GM12878 (cell line): Measurements from ENCODE around the gene UTP3. TPM values are rescaled to one million over a fixed set of nuclear protein-coding genes. Genes with fewer than 3 reads are reported as not detected.

Experiments used
- CBX5 ChIP-seq: sonication (generic); IDR thresholded peaks from 2 replicates; pipeline ENCODE4 v1.6.1; 2016; ENCODE audit warnings: low read depth, moderate library complexity, mild to moderate bottlenecking, inconsistent platforms
- CREB1 ChIP-seq: IDR thresholded peaks from 2 replicates; pipeline ENCODE4 v1.6.1; 2012; ENCODE audit warnings: low read depth, mild to moderate bottlenecking, inconsistent platforms
- EP300 ChIP-seq, 2 experiments: fragments of 150-350 bp in 1 of 2; IDR thresholded peaks; 2 replicates each; pipeline ENCODE4 v1.6.1; 2011 to 2012; ENCODE audit warnings: low read depth in 2 of 2, low read length in 2 of 2, borderline replicate concordance in 1 of 2, improper control_type of control experiment in 1 of 2, inconsistent platforms in 1 of 2; ENCODE audit not compliant: control insufficient read depth in 1 of 2
- GABPA ChIP-seq: IDR thresholded peaks from 2 replicates; pipeline ENCODE4 v1.6.1; 2014; ENCODE audit warnings: antibody characterized with exemption, low read depth, mild to moderate bottlenecking, inconsistent platforms
- GATAD2B ChIP-seq: fragments of 450-650 bp; conservative IDR thresholded peaks from 2 replicates; pipeline ENCODE4 v1.6.1; 2017; ENCODE audit warnings: low read depth, mild to moderate bottlenecking, moderate library complexity
- HDAC6 ChIP-seq: fragments of 200-600 bp; sonication (generic); IDR thresholded peaks from one replicate; pipeline ENCODE4 v1.8.0; 2017; ENCODE audit warnings: antibody characterized with exemption; ENCODE audit not compliant: unreplicated experiment
- IKZF2 ChIP-seq, 2 experiments: fragments of 450-650 bp; IDR thresholded peaks; 2 replicates each; pipeline ENCODE4 v1.6.1; 2017; ENCODE audit warnings: mild to moderate bottlenecking in 2 of 2, moderate library complexity in 2 of 2
- MTA3 ChIP-seq: IDR thresholded peaks from 2 replicates; pipeline ENCODE4 v1.6.1; 2012; ENCODE audit warnings: low read length, inconsistent platforms, borderline replicate concordance
- NBN ChIP-seq: fragments of 450-650 bp; IDR thresholded peaks from 2 replicates; pipeline ENCODE4 v1.6.1; 2016
- PAX5 ChIP-seq: IDR thresholded peaks from 2 replicates; pipeline ENCODE4 v1.6.1; 2011; ENCODE audit warnings: low read depth, low read length, borderline replicate concordance
- POLR2AphosphoS5 ChIP-seq: IDR thresholded peaks from 2 replicates; pipeline ENCODE4 v1.6.1; 2011; ENCODE audit warnings: mild to moderate bottlenecking, low read length, inconsistent platforms
- RELA ChIP-seq: fragments of 450-650 bp; IDR thresholded peaks from 2 replicates; pipeline ENCODE4 v1.8.0; 2014; ENCODE audit warnings: borderline replicate concordance; ENCODE audit not compliant: partially characterized antibody
- RUNX3 ChIP-seq: IDR thresholded peaks from 2 replicates; pipeline ENCODE4 v1.6.1; 2012; ENCODE audit warnings: low read length, inconsistent platforms
- SMAD5 ChIP-seq: IDR thresholded peaks from 2 replicates; pipeline ENCODE4 v1.6.1; 2016; ENCODE audit warnings: antibody characterized with exemption, low read depth
- SMC3 ChIP-seq: IDR thresholded peaks from 2 replicates; pipeline ENCODE4 v1.6.1; 2011; ENCODE audit warnings: low read length, improper control_type of control experiment, borderline replicate concordance
- STAT1 ChIP-seq: fragments of 450-650 bp; conservative IDR thresholded peaks from 2 replicates; pipeline ENCODE4 v1.6.1; 2014; ENCODE audit warnings: antibody characterized with exemption, mild to moderate bottlenecking
- SUPT20H ChIP-seq: IDR thresholded peaks from 2 replicates; pipeline ENCODE4 v1.6.1; 2011; ENCODE audit warnings: low read depth, mild to moderate bottlenecking, low read length, moderate library complexity, borderline replicate concordance; ENCODE audit not compliant: control insufficient read depth
- YBX1 ChIP-seq: fragments of 450-650 bp; IDR thresholded peaks from 2 replicates; pipeline ENCODE4 v1.6.1; 2016; ENCODE audit warnings: antibody characterized with exemption
- ZBED1 ChIP-seq: IDR thresholded peaks from 2 replicates; pipeline ENCODE4 v1.6.1; 2016; ENCODE audit warnings: borderline replicate concordance
- polyA plus RNA-seq, 11 experiments: library from polyadenylated mRNA; depleted of rRNA in 4 of 11; unstranded in 6 of 11; stranded (reverse) in 5 of 11; fragments of >200 nt; fragmentation: Nextera tagmentation in 4 of 11; fragmentation: Illumina TruSeq in 1 of 11; extraction: Ambion mirVana in 4 of 11; extraction: Trizol in 1 of 11; gene quantifications; 1 replicate in 1 of 11; 2 replicates in 10 of 11; pipeline versions ENCODE4 v1.2.1 to v1.2.3, GENCODE V29; 2011 to 2016; ENCODE audit warnings: inconsistent platforms in 2 of 11, missing spikeins in 2 of 11, low read depth in 1 of 11
- total RNA-seq, 4 experiments: library from RNA; depleted of rRNA in 3 of 4; stranded (reverse); fragments of >200 nt in 3 of 4; fragmentation: Illumina TruSeq in 1 of 4; extraction: Trizol in 1 of 4; gene quantifications; 2 replicates each; pipeline versions ENCODE4 v1.2.1 to v1.2.3, GENCODE V29; 2013 to 2021
- TF ChIP-seq, protein P1 (sequence below): IDR thresholded peaks from 2 replicates; pipeline ENCODE4 v1.6.1; 2011; ENCODE audit warnings: borderline replicate concordance, low read depth, mild to moderate bottlenecking, moderate library complexity, mixed read lengths, low read length; ENCODE audit not compliant: insufficient read depth; ENCODE audit errors: extremely low read length
- TF ChIP-seq, protein P2 (sequence below): fragments of 450-650 bp; IDR thresholded peaks from 2 replicates; pipeline ENCODE4 v1.6.1; 2017; ENCODE audit warnings: low read depth, mild to moderate bottlenecking, moderate library complexity
- TF ChIP-seq, protein P3 (sequence below): IDR thresholded peaks from 2 replicates; pipeline ENCODE4 v1.6.1; 2012; ENCODE audit warnings: low read length, inconsistent platforms
- TF ChIP-seq, protein P4 (sequence below): fragments of 450-650 bp; IDR thresholded peaks from 2 replicates; pipeline ENCODE4 v1.6.1; 2016; ENCODE audit warnings: mild to moderate bottlenecking, moderate library complexity, borderline replicate concordance

Gene UTP3
- total and polyA plus RNA-seq, 10 of the 15 experiments (the other 5 are each of a cell fraction or from before 2014, with no cell fraction given) = 15.8 to 60.7 (median 22.5) TPM

DNA sequence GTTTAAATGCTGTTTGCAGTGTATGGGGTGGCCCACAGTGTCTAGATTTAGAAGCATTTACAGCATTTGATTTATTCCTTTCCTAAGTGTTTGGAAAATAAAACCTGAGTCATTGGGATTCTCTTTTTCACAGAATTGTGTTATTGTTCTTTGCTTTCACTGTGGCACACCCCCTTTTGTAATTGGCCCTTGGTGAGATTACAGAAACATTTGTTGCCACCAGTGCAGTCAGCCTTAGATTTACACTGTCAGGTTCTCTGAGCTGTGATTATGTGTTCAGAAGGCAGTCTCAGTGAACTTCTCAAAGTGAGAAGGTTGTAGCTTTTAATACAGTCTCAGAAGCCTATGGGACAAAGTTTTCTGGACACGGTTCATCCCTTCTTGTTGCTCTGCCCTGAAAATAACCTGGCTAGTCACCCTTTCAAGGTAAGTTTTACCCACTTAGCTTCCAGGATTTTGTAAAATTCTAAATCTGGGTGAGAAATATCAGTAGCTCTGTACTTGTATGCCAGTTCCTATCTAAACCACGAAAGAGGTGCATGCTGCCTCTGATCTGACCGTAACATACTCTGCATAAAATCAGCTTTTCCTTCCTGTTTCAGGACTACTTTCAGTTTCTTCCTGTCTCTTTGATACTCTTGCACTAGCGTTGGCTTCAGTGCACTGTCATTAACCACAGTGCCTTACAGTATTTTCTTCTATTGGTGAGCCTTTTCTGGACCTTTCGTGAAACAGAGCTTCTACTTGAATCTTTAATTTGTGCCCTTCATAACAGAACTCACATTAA, 46.0 kb downstream of the UTP3 start (continued):
- TF ChIP-seq, protein P1, sequence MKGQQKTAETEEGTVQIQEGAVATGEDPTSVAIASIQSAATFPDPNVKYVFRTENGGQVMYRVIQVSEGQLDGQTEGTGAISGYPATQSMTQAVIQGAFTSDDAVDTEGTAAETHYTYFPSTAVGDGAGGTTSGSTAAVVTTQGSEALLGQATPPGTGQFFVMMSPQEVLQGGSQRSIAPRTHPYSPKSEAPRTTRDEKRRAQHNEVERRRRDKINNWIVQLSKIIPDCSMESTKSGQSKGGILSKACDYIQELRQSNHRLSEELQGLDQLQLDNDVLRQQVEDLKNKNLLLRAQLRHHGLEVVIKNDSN = no peak
- TF ChIP-seq, protein P2, sequence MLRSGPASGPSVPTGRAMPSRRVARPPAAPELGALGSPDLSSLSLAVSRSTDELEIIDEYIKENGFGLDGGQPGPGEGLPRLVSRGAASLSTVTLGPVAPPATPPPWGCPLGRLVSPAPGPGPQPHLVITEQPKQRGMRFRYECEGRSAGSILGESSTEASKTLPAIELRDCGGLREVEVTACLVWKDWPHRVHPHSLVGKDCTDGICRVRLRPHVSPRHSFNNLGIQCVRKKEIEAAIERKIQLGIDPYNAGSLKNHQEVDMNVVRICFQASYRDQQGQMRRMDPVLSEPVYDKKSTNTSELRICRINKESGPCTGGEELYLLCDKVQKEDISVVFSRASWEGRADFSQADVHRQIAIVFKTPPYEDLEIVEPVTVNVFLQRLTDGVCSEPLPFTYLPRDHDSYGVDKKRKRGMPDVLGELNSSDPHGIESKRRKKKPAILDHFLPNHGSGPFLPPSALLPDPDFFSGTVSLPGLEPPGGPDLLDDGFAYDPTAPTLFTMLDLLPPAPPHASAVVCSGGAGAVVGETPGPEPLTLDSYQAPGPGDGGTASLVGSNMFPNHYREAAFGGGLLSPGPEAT = no peak
- TF ChIP-seq, protein P3, sequence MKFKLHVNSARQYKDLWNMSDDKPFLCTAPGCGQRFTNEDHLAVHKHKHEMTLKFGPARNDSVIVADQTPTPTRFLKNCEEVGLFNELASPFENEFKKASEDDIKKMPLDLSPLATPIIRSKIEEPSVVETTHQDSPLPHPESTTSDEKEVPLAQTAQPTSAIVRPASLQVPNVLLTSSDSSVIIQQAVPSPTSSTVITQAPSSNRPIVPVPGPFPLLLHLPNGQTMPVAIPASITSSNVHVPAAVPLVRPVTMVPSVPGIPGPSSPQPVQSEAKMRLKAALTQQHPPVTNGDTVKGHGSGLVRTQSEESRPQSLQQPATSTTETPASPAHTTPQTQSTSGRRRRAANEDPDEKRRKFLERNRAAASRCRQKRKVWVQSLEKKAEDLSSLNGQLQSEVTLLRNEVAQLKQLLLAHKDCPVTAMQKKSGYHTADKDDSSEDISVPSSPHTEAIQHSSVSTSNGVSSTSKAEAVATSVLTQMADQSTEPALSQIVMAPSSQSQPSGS = 0 out of 2 replicates have a peak, but pooled peaks have one; percentile 50
- TF ChIP-seq POLR2AphosphoS5 = no peak
- TF ChIP-seq SMAD5 = no peak
- no peak for TF ChIP-seq SUPT20H
- TF ChIP-seq RELA = no peak
- TF ChIP-seq NBN = peak; percentile 48; the same call in 1 of the 2 replicates
- TF ChIP-seq PAX5 = peak; percentile 38; the same call in 1 of the 2 replicates
- no peak for TF ChIP-seq HDAC6
- peak; percentile 94 for TF ChIP-seq RUNX3
- TF ChIP-seq ZBED1 = no peak; the same call in 1 of the 2 replicates
- TF ChIP-seq MTA3 = peak; percentile 84; the same call in 1 of the 2 replicates
- no peak for TF ChIP-seq YBX1
- TF ChIP-seq SMC3 = no peak
- no peak for TF ChIP-seq CBX5
- 0 out of 4 replicates have a peak, but pooled peaks have one; percentile 1 to 14 for TF ChIP-seq EP300 (IDR thresholded peaks at IDR 0.05; ENCODE audit: borderline replicate concordance in 1 of 2, control insufficient read depth in 1 of 2, low read depth in 2 of 2, low read length in 2 of 2)
- TF ChIP-seq, protein P4, sequence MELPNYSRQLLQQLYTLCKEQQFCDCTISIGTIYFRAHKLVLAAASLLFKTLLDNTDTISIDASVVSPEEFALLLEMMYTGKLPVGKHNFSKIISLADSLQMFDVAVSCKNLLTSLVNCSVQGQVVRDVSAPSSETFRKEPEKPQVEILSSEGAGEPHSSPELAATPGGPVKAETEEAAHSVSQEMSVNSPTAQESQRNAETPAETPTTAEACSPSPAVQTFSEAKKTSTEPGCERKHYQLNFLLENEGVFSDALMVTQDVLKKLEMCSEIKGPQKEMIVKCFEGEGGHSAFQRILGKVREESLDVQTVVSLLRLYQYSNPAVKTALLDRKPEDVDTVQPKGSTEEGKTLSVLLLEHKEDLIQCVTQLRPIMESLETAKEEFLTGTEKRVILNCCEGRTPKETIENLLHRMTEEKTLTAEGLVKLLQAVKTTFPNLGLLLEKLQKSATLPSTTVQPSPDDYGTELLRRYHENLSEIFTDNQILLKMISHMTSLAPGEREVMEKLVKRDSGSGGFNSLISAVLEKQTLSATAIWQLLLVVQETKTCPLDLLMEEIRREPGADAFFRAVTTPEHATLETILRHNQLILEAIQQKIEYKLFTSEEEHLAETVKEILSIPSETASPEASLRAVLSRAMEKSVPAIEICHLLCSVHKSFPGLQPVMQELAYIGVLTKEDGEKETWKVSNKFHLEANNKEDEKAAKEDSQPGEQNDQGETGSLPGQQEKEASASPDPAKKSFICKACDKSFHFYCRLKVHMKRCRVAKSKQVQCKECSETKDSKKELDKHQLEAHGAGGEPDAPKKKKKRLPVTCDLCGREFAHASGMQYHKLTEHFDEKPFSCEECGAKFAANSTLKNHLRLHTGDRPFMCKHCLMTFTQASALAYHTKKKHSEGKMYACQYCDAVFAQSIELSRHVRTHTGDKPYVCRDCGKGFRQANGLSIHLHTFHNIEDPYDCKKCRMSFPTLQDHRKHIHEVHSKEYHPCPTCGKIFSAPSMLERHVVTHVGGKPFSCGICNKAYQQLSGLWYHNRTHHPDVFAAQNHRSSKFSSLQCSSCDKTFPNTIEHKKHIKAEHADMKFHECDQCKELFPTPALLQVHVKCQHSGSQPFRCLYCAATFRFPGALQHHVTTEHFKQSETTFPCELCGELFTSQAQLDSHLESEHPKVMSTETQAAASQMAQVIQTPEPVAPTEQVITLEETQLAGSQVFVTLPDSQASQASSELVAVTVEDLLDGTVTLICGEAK = no peak
- TF ChIP-seq CREB1 = no peak
- TF ChIP-seq IKZF2 (IDR thresholded peaks at IDR 0.05) = peak; percentile 73 to 75; a peak in 3 of 4 replicates
- no peak for TF ChIP-seq GATAD2B
- TF ChIP-seq STAT1 = no peak
- peak; percentile 27; the same call in 1 of the 2 replicates for TF ChIP-seq GABPA
